GM23248 (cell line): ENCODE results near the gene FREM1. TPM values are rescaled to one million over a fixed set of nuclear protein-coding genes. Genes with fewer than 3 reads are reported as not detected.

Experiments used
- DNase-seq: peaks from one replicate; pipeline ENCODE4 v3.0.0-alpha.2; 2015
- H2AFZ ChIP-seq: fragments of 200-600 bp; sonication (generic); 2 replicates; pipeline ENCODE4 v1.6.1; 2016; ENCODE audit warnings: antibody characterized with exemption
- H3F3A ChIP-seq: fragments of 200-600 bp; sonication (generic); 2 replicates; pipeline ENCODE4 v1.6.1; 2016; ENCODE audit warnings: mild to moderate bottlenecking, antibody characterized with exemption, mixed run types; ENCODE audit not compliant: insufficient read depth
- H3K27ac ChIP-seq: fragments of 200-600 bp; sonication (generic); 2 replicates; pipeline ENCODE4 v1.5.1; 2016; ENCODE audit warnings: mild to moderate bottlenecking
- H3K27me3 ChIP-seq: fragments of 200-600 bp; sonication (generic); replicated peaks from 2 replicates; pipeline ENCODE4 v1.6.1; 2016; ENCODE audit warnings: mild to moderate bottlenecking; ENCODE audit not compliant: insufficient read depth
- H3K36me3 ChIP-seq: fragments of 200-600 bp; sonication (generic); 2 replicates; pipeline ENCODE4 v1.6.1; 2016; ENCODE audit warnings: low read depth, mild to moderate bottlenecking
- H3K4me1 ChIP-seq: fragments of 200-600 bp; sonication (generic); 2 replicates; pipeline ENCODE4 v1.6.1; 2016; ENCODE audit warnings: mild to moderate bottlenecking; ENCODE audit not compliant: insufficient read depth
- H3K4me2 ChIP-seq: fragments of 200-600 bp; sonication (generic); one replicate; pipeline ENCODE4 v1.6.1; 2016; ENCODE audit warnings: mild to moderate bottlenecking; ENCODE audit not compliant: unreplicated experiment
- H3K4me3 ChIP-seq: fragments of 200-600 bp; sonication (generic); 2 replicates; pipeline ENCODE4 v1.5.1; 2016; ENCODE audit warnings: mild to moderate bottlenecking
- H3K79me2 ChIP-seq: fragments of 200-600 bp; sonication (generic); 2 replicates; pipeline ENCODE4 v1.6.1; 2016; ENCODE audit warnings: mild to moderate bottlenecking; ENCODE audit not compliant: insufficient read depth
- H3K9ac ChIP-seq: fragments of 200-600 bp; sonication (generic); 2 replicates; pipeline ENCODE4 v1.6.1; 2016; ENCODE audit warnings: mild to moderate bottlenecking
- H3K9me2 ChIP-seq: fragments of 200-600 bp; sonication (generic); 2 replicates; pipeline ENCODE4 v1.6.1; 2016; ENCODE audit warnings: mixed run types, mild to moderate bottlenecking, moderate library complexity; ENCODE audit not compliant: insufficient read depth
- H3K9me3 ChIP-seq: fragments of 200-600 bp; sonication (generic); one replicate; pipeline ENCODE4 v1.6.1; 2017; ENCODE audit warnings: low read depth
- H4K20me1 ChIP-seq: fragments of 200-600 bp; sonication (generic); 2 replicates; pipeline ENCODE4 v1.6.0; 2016; ENCODE audit not compliant: insufficient read depth
- EZH2 ChIP-seq: fragments of 200-600 bp; sonication (generic); IDR thresholded peaks from 2 replicates; pipeline ENCODE4 v1.6.1; 2018; ENCODE audit warnings: antibody characterized with exemption, mild to moderate bottlenecking; ENCODE audit not compliant: insufficient read depth, poor library complexity, severe bottlenecking
- EZH2phosphoT487 ChIP-seq: fragments of 200-600 bp; sonication (generic); IDR thresholded peaks from 2 replicates; pipeline ENCODE4 v1.6.1; 2018; ENCODE audit warnings: antibody characterized with exemption, moderate library complexity, mild to moderate bottlenecking, low read depth; ENCODE audit not compliant: insufficient read depth
- WGBS, 2 experiments: methylation state at CpG; one replicate each; pipeline ENCODE4 v1.1.6; 2015 to 2017; ENCODE audit warnings: low lambda C conversion rate in 2 of 2, low coverage in 1 of 2; ENCODE audit errors: missing lambda C conversion rate in 2 of 2; 5-methylcytosine and 5-hydroxymethylcytosine counted together
- in situ Hi-C: fragments of 300-500 bp; cut with MboI; formaldehyde crosslinking; loops from 2 replicates; pipeline ENCODE4 v1.15.0; 2020
- polyA plus RNA-seq: library from polyadenylated mRNA; unstranded; fragments of >200 nt; fragmentation: Nextera tagmentation; extraction: Ambion mirVana; gene quantifications from 2 replicates; pipeline ENCODE4 v1.2.1, GENCODE V29; 2016
- total RNA-seq: library from RNA; depleted of rRNA; stranded (reverse); fragments of >200 nt; shearing (Covaris generic); gene quantifications from 2 replicates; pipeline ENCODE4 v1.2.3, GENCODE V29; 2014

The FREM1 gene
- total and polyA plus RNA-seq, 2 experiments from 2014 or later = 0.11 to 0.31 TPM

- in situ Hi-C loops = no loop called here
- Histone ChIP-seq H2AFZ (no peak overlapping the region), H3K27ac (no peak overlapping the region), H3F3A (no peaks in the 10 kb centered on the region), H4K20me1 (no peaks in the 10 kb centered on the region), H3K79me2 (no peaks in the 10 kb centered on the region), H3K4me1 (no peaks in the 10 kb centered on the region), H3K4me3 (no peak overlapping the region), H3K9ac (no peak overlapping the region), H3K9me2 (no peaks in the 10 kb centered on the region), H3K9me3 (no peaks in the 10 kb centered on the region), H3K4me2 (no peak overlapping the region), H3K27me3 (no peaks in the 10 kb centered on the region), H3K36me3 (no peaks in the 10 kb centered on the region)
- WGBS, 2 experiments = 71 to 77% methylated on average over 1 of the region's 1 CpG
- TF ChIP-seq EZH2 (no peak), EZH2phosphoT487 (no peak)
- DNase-seq = no peak
Measured at GRCh38 chr9:14935964-14936363, 25.7 kb upstream of the FREM1 start.

- 34 to 35% methylated on average over 4 of the region's 4 CpGs for WGBS, 2 experiments
- H3K9ac ChIP-seq = no peak overlapping the region
- H3K79me2 ChIP-seq = no peaks in the 10 kb centered on the region
- H3K36me3 ChIP-seq = no peaks in the 10 kb centered on the region
- no peaks in the 10 kb centered on the region for H3F3A ChIP-seq
- H3K27me3 ChIP-seq = no peaks in the 10 kb centered on the region
- H3K4me3 ChIP-seq = no peak overlapping the region
- H3K27ac ChIP-seq = no peak overlapping the region
- H4K20me1 ChIP-seq = no peaks in the 10 kb centered on the region
- TF ChIP-seq EZH2 (no peak), EZH2phosphoT487 (no peak)
- H2AFZ ChIP-seq = no peak overlapping the region
- no peak for DNase-seq
- no peaks in the 10 kb centered on the region for H3K4me1 ChIP-seq
- in situ Hi-C loops = no loop called here
- H3K9me2 ChIP-seq = no peaks in the 10 kb centered on the region
- H3K4me2 ChIP-seq = no peak overlapping the region
- no peaks in the 10 kb centered on the region for H3K9me3 ChIP-seq
Measured at GRCh38 chr9:14935106-14935751, 25.0 kb upstream of the FREM1 start.

- Histone ChIP-seq H3K4me3 (no peak overlapping the region), H3K9ac (no peak overlapping the region), H3K4me2 (no peak overlapping the region), H3K4me1 (no peaks in the 10 kb centered on the region), H3K36me3 (no peaks in the 10 kb centered on the region), H3F3A (no peaks in the 10 kb centered on the region), H4K20me1 (no peaks in the 10 kb centered on the region), H3K27ac (no peak overlapping the region), H3K27me3 (no peaks in the 10 kb centered on the region), H3K79me2 (no peaks in the 10 kb centered on the region), H2AFZ (no peak overlapping the region), H3K9me2 (no peaks in the 10 kb centered on the region), H3K9me3 (no peaks in the 10 kb centered on the region)
- no peak for TF ChIP-seq EZH2
- TF ChIP-seq EZH2phosphoT487 = no peak
- in situ Hi-C loops = no loop called here
- no peak for DNase-seq
- 26% methylated on average over 2 of the region's 2 CpGs for WGBS, 2 experiments
Measured at GRCh38 chr9:14932641-14933040, 22.4 kb upstream of the FREM1 start.

GRCh38 chr9:14932231-14932630, 22.0 kb upstream of the FREM1 start:
- H3K9me3 ChIP-seq = no peaks in the 10 kb centered on the region
- no peaks in the 10 kb centered on the region for H4K20me1 ChIP-seq
- no peaks in the 10 kb centered on the region for H3K79me2 ChIP-seq
- no peak overlapping the region for H3K9ac ChIP-seq
- H3K36me3 ChIP-seq = no peaks in the 10 kb centered on the region
- H3K4me2 ChIP-seq = no peak overlapping the region
- TF ChIP-seq EZH2phosphoT487 = no peak
- no peak for TF ChIP-seq EZH2
- in situ Hi-C loops = no loop called here
- H3K4me1 ChIP-seq = no peaks in the 10 kb centered on the region
- no peak overlapping the region for H3K4me3 ChIP-seq
- no peak overlapping the region for H2AFZ ChIP-seq
- no peak overlapping the region for H3K27ac ChIP-seq
- no peaks in the 10 kb centered on the region for H3K9me2 ChIP-seq
- no peak for DNase-seq
- H3K27me3 ChIP-seq = no peaks in the 10 kb centered on the region
- H3F3A ChIP-seq = no peaks in the 10 kb centered on the region

- H4K20me1 ChIP-seq = no peaks in the 10 kb centered on the region
- TF ChIP-seq EZH2 (no peak), EZH2phosphoT487 (no peak)
- H3K4me2 ChIP-seq = no peak overlapping the region
- in situ Hi-C loops = no loop called here
- H3K27me3 ChIP-seq = no peaks in the 10 kb centered on the region
- no peak overlapping the region for H2AFZ ChIP-seq
- no peaks in the 10 kb centered on the region for H3K36me3 ChIP-seq
- WGBS, 2 experiments = 70 to 75% methylated on average over 3 of the region's 3 CpGs
- DNase-seq = no peak
- no peaks in the 10 kb centered on the region for H3K9me2 ChIP-seq
- H3K4me1 ChIP-seq = peaks cover 16% of the 10 kb centered on the region
- no peak overlapping the region for H3K9ac ChIP-seq
- H3K79me2 ChIP-seq = no peaks in the 10 kb centered on the region
- H3K27ac ChIP-seq = no peak overlapping the region
- no peak overlapping the region for H3K4me3 ChIP-seq
- H3F3A ChIP-seq = 0 out of 2 replicates have a peak, but pooled peaks cover 7% of the 10 kb centered on the region
- no peaks in the 10 kb centered on the region for H3K9me3 ChIP-seq
Measured at GRCh38 chr9:14926941-14927624, 16.9 kb upstream of the FREM1 start.
